Neural progenitor cell (in vitro differentiated cells): Measurements from ENCODE around the gene PPAT.

Source experiments
- CTCF ChIP-seq: fragments of 200-600 bp; sonication (generic); IDR thresholded peaks from 2 replicates; pipeline ENCODE4 v1.5.1; 2017; ENCODE audit warnings: antibody characterized with exemption, mild to moderate bottlenecking
- EZH2 ChIP-seq: fragments of 200-600 bp; sonication (generic); IDR thresholded peaks from 2 replicates; pipeline ENCODE4 v1.6.1; 2017; ENCODE audit warnings: antibody characterized with exemption, mild to moderate bottlenecking, moderate library complexity

- TF ChIP-seq CTCF = no peak
- no peak for TF ChIP-seq EZH2
Observed at GRCh38 chr4:56427179-56427578, 8.2 kb downstream of the PPAT start.
